SU-DHL-6 (cell line): Measurements from ENCODE around the gene PLCXD1.

Source experiments
- H2AFZ ChIP-seq: fragments of 200-600 bp; sonication (generic); 2 replicates; pipeline ENCODE4 v1.6.1; 2014; ENCODE audit warnings: low read depth, mild to moderate bottlenecking, moderate library complexity, mixed read lengths, antibody characterized with exemption, low read length; ENCODE audit not compliant: severe bottlenecking
- H3F3A ChIP-seq: fragments of 200-600 bp; shearing (Covaris generic); 2 replicates; pipeline ENCODE4 v1.6.0; 2016; ENCODE audit warnings: antibody characterized with exemption, mild to moderate bottlenecking; ENCODE audit not compliant: insufficient read depth
- H3K27ac ChIP-seq: fragments of 200-600 bp; sonication (generic); 2 replicates; pipeline ENCODE4 v1.5.1; 2016; ENCODE audit warnings: low read depth, mild to moderate bottlenecking, low read length, moderate library complexity, mixed read lengths
- H3K27me3 ChIP-seq: fragments of 200-600 bp; sonication (generic), shearing (Covaris generic); 2 replicates; pipeline ENCODE4 v1.6.0; 2014; ENCODE audit warnings: mild to moderate bottlenecking, low read length
- H3K36me3 ChIP-seq: fragments of 200-600 bp; sonication (generic); 2 replicates; pipeline ENCODE4 v1.6.1; 2014; ENCODE audit warnings: mild to moderate bottlenecking, low read length, mixed read lengths
- H3K4me2 ChIP-seq: fragments of 300-600, 200-600 bp; shearing (Covaris generic), sonication (generic); 2 replicates; pipeline ENCODE4 v1.6.0; 2014; ENCODE audit warnings: low read length, low read depth, mild to moderate bottlenecking; ENCODE audit not compliant: poor library complexity, severe bottlenecking
- H3K4me3 ChIP-seq: fragments of 200-600 bp; sonication (generic); 2 replicates; pipeline ENCODE4 v1.5.1; 2014; ENCODE audit warnings: antibody characterized with exemption, low read length, mild to moderate bottlenecking, mixed read lengths; ENCODE audit not compliant: insufficient read depth, poor library complexity, severe bottlenecking
- H3K79me2 ChIP-seq: fragments of 200-600 bp; sonication (generic); 2 replicates; pipeline ENCODE4 v1.6.1; 2014; ENCODE audit warnings: mild to moderate bottlenecking, low read length, moderate library complexity; ENCODE audit not compliant: insufficient read depth
- H3K9ac ChIP-seq: fragments of 200-600 bp; sonication (generic); 2 replicates; pipeline ENCODE4 v1.7.0; 2014; ENCODE audit warnings: mild to moderate bottlenecking, low read length
- H3K9me2 ChIP-seq: fragments of 200-600 bp; sonication (generic); replicated peaks from 2 replicates; pipeline ENCODE4 v1.6.1; 2014; ENCODE audit warnings: low read length; ENCODE audit not compliant: insufficient read depth
- H3K9me3 ChIP-seq: fragments of 200-600 bp; sonication (generic); 2 replicates; pipeline ENCODE4 v1.6.1; 2014; ENCODE audit warnings: low read length, mixed read lengths; ENCODE audit not compliant: insufficient read depth
- H4K20me1 ChIP-seq: fragments of 200-600 bp; sonication (generic); 2 replicates; pipeline ENCODE4 v1.6.1; 2014; ENCODE audit warnings: low read depth, mild to moderate bottlenecking, antibody characterized with exemption, low read length, moderate library complexity, mixed read lengths
- CTCF ChIP-seq: fragments of 200-600 bp; sonication (generic); IDR thresholded peaks from one replicate; pipeline ENCODE4 v1.5.1; 2017; ENCODE audit warnings: antibody characterized with exemption, mild to moderate bottlenecking, low read length, moderate library complexity; ENCODE audit not compliant: insufficient read depth, poor library complexity, severe bottlenecking
- EZH2phosphoT487 ChIP-seq: fragments of 200-600 bp; sonication (generic), shearing (Covaris generic); conservative IDR thresholded peaks from 2 replicates; pipeline ENCODE4 v1.6.1; 2018; ENCODE audit warnings: mild to moderate bottlenecking, antibody characterized with exemption, low read length, moderate library complexity, mixed read lengths

PLCXD1 gene

GRCh38 chrX:307261-308111 is 26.3 kb downstream of the PLCXD1 start:
- Histone ChIP-seq H3K4me2 (no peak overlapping the region), H3K27me3 (no peaks in the 10 kb centered on the region), H4K20me1 (no peaks in the 10 kb centered on the region), H2AFZ (no peak overlapping the region), H3K36me3 (no peaks in the 10 kb centered on the region), H3K79me2 (no peaks in the 10 kb centered on the region), H3K27ac (no peak overlapping the region), H3K9me2 (no peaks in the 10 kb centered on the region), H3K4me3 (no peak overlapping the region), H3K9ac (no peak overlapping the region), H3F3A (no peaks in the 10 kb centered on the region), H3K9me3 (no peaks in the 10 kb centered on the region)
- TF ChIP-seq EZH2phosphoT487 (no peak), CTCF (no peak)

DNA sequence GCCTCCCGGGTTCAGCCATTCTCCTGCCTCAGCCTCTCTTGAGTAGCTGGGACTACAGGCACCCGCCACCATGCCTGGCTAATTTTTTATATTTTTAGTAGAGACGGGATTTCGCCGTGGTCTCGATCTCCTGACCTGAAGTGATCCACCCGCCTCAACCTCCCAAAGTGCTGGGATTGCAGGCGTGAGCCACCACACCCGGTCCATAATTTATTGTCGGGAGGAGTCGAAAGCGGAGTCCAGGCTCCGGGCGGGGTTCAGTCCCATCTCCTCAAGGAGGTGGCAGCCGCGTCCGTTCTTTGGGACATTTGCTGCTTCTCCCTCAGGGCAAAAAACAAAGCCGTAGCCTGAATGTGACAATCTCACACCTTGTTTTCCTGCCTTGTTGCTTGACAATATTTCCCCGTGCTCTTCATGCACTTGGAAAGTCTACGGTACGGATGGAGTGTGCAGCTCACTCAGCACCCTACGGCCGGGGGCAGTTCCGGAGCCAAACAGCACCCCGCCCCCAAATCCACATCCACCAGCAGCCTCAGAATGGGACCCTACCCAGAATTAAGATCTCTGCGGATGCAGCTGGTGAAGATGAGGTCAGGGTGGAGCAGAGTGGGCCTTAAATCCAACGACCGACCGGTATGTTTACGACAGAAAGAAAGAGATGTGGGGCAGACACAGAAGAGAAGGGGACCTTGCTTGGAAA is 27.8 kb downstream of the PLCXD1 start:
- no peak overlapping the region for H2AFZ ChIP-seq
- no peaks in the 10 kb centered on the region for H3F3A ChIP-seq
- H3K4me2 ChIP-seq, result no peak overlapping the region
- TF ChIP-seq EZH2phosphoT487 (no peak), CTCF (no peak)
- H4K20me1 ChIP-seq, result no peaks in the 10 kb centered on the region
- H3K9me2 ChIP-seq, result no peaks in the 10 kb centered on the region
- H3K79me2 ChIP-seq, result no peaks in the 10 kb centered on the region
- H3K9me3 ChIP-seq, result no peaks in the 10 kb centered on the region
- no peak overlapping the region for H3K9ac ChIP-seq
- H3K4me3 ChIP-seq, result no peak overlapping the region
- no peak overlapping the region for H3K27ac ChIP-seq
- no peaks in the 10 kb centered on the region for H3K27me3 ChIP-seq
- no peaks in the 10 kb centered on the region for H3K36me3 ChIP-seq

- no peaks in the 10 kb centered on the region for H3F3A ChIP-seq
- no peaks in the 10 kb centered on the region for H3K9me3 ChIP-seq
- H3K4me3 ChIP-seq, result no peak overlapping the region
- H3K9ac ChIP-seq, result no peak overlapping the region
- no peaks in the 10 kb centered on the region for H3K9me2 ChIP-seq
- no peaks in the 10 kb centered on the region for H3K79me2 ChIP-seq
- no peaks in the 10 kb centered on the region for H4K20me1 ChIP-seq
- H3K4me2 ChIP-seq, result no peak overlapping the region
- H3K36me3 ChIP-seq, result no peaks in the 10 kb centered on the region
- H3K27me3 ChIP-seq, result no peaks in the 10 kb centered on the region
- H2AFZ ChIP-seq, result no peak overlapping the region
- TF ChIP-seq CTCF (no peak), EZH2phosphoT487 (no peak)
- no peak overlapping the region for H3K27ac ChIP-seq
These were observed 29.5 kb downstream of the PLCXD1 start for GRCh38 chrX:310621-311155.
